Activated T-cell treated with anti-CD3 and anti-CD28 coated beads, Interleukin-2, amount 50 U/mL, for 24 hours (primary cell): Measurements from ENCODE around the gene TRAF2.
"Not testable (repeated sequence)": the region's sequence is repeated elsewhere in the genome, so short reads cannot be mapped to it uniquely, and the experiment has no call there.

ENCODE experiments used
- DNase-seq: peaks from one replicate; pipeline ENCODE4 v3.0.0-alpha.2; 2020
- H3K27ac Mint-ChIP-seq: 2 replicates; pipeline ENCODE4 v1.8.0; 2020; ENCODE audit warnings: mild to moderate bottlenecking, mixed read lengths
- H3K27me3 Mint-ChIP-seq: 2 replicates; pipeline ENCODE4 v1.8.0; 2020; ENCODE audit warnings: mixed read lengths
- H3K36me3 Mint-ChIP-seq: 2 replicates; pipeline ENCODE4 v1.8.0; 2020; ENCODE audit warnings: low read depth, mixed read lengths
- H3K4me1 Mint-ChIP-seq: 2 replicates; pipeline ENCODE4 v1.8.0; 2020; ENCODE audit warnings: low read depth, mixed read lengths
- H3K4me3 Mint-ChIP-seq: 2 replicates; pipeline ENCODE4 v1.8.0; 2020; ENCODE audit warnings: mild to moderate bottlenecking, moderate library complexity, mixed read lengths
- H3K9me3 Mint-ChIP-seq: 2 replicates; pipeline ENCODE4 v1.8.0; 2020; ENCODE audit warnings: mixed read lengths

Gene TRAF2

GRCh38 chr9:136860529-136860928, 25.8 kb upstream of the TRAF2 start:
- Mint-ChIP-seq H3K9me3 (no peaks in the 10 kb centered on the region), H3K27me3 (no peaks in the 10 kb centered on the region), H3K27ac (peak overlapping the region; percentile 59), H3K36me3 (peaks cover 45% of the 10 kb centered on the region), H3K4me1 (peaks cover 18% of the 10 kb centered on the region), H3K4me3 (no peak overlapping the region)
- DNase-seq: no peak

- Mint-ChIP-seq H3K36me3 (peaks cover 47% of the 10 kb centered on the region), H3K4me1 (peaks cover 18% of the 10 kb centered on the region), H3K9me3 (no peaks in the 10 kb centered on the region), H3K4me3 (no peak overlapping the region), H3K27ac (no peak overlapping the region), H3K27me3 (no peaks in the 10 kb centered on the region)
- no peak for DNase-seq
Measured at GRCh38 chr9:136860933-136861873, 25.1 kb upstream of the TRAF2 start.

GRCh38 chr9:136861874-136862457, 24.4 kb upstream of the TRAF2 start:
- Mint-ChIP-seq H3K9me3 (no peaks in the 10 kb centered on the region), H3K4me1 (peaks cover 18% of the 10 kb centered on the region), H3K27ac (no peak overlapping the region), H3K36me3 (peaks cover 47% of the 10 kb centered on the region), H3K27me3 (no peaks in the 10 kb centered on the region), H3K4me3 (no peak overlapping the region)
- no peak for DNase-seq

GRCh38 chr9:136862849-136863622, 23.3 kb upstream of the TRAF2 start:
- Mint-ChIP-seq H3K9me3 (no peaks in the 10 kb centered on the region), H3K4me1 (peaks cover 22% of the 10 kb centered on the region), H3K36me3 (peaks cover 49% of the 10 kb centered on the region), H3K27me3 (no peaks in the 10 kb centered on the region), H3K27ac (no peak overlapping the region), H3K4me3 (no peak overlapping the region)
- no peak for DNase-seq

- H3K4me3 Mint-ChIP-seq: peak overlapping the region; percentile 86
Measured at GRCh38 chr9:136863623-136864273, 22.6 kb upstream of the TRAF2 start.

GRCh38 chr9:136865041-136865767, 21.1 kb upstream of the TRAF2 start:
- H3K27me3 Mint-ChIP-seq: no peaks in the 10 kb centered on the region
- peak overlapping the region; percentile 86 for H3K27ac Mint-ChIP-seq
- H3K9me3 Mint-ChIP-seq: no peaks in the 10 kb centered on the region
- peaks cover 51% of the 10 kb centered on the region for H3K36me3 Mint-ChIP-seq
- DNase-seq: no peak
- peaks cover 24% of the 10 kb centered on the region for H3K4me1 Mint-ChIP-seq
- peak overlapping the region; percentile 86 for H3K4me3 Mint-ChIP-seq

More at GRCh38 chr9:136863623-136864273, 22.6 kb upstream of the TRAF2 start:
- peaks cover 51% of the 10 kb centered on the region for H3K36me3 Mint-ChIP-seq
- no peaks in the 10 kb centered on the region for H3K9me3 Mint-ChIP-seq
- DNase-seq: no peak
- no peaks in the 10 kb centered on the region for H3K27me3 Mint-ChIP-seq
- H3K27ac Mint-ChIP-seq: peak overlapping the region; percentile 74
- H3K4me1 Mint-ChIP-seq: peaks cover 23% of the 10 kb centered on the region

- Mint-ChIP-seq H3K4me3 (peak overlapping the region; percentile 86), H3K36me3 (peaks cover 47% of the 10 kb centered on the region), H3K4me1 (peaks cover 24% of the 10 kb centered on the region), H3K9me3 (no peaks in the 10 kb centered on the region), H3K27me3 (no peaks in the 10 kb centered on the region), H3K27ac (peak overlapping the region; percentile 90)
- no peak for DNase-seq
Measured at GRCh38 chr9:136865768-136866103, 20.6 kb upstream of the TRAF2 start.

GRCh38 chr9:136866898-136867421, 19.4 kb upstream of the TRAF2 start:
- DNase-seq, H3K27me3 Mint-ChIP-seq, H3K9me3 Mint-ChIP-seq: not testable (repeated sequence)
- Mint-ChIP-seq H3K4me3 (peak overlapping the region; percentile 79), H3K36me3 (peaks cover 38% of the 10 kb centered on the region), H3K4me1 (peaks cover 24% of the 10 kb centered on the region), H3K27ac (peak overlapping the region; percentile 76)

- Mint-ChIP-seq H3K36me3 (peaks cover 32% of the 10 kb centered on the region), H3K4me3 (peak overlapping the region; percentile 79), H3K27me3 (no peaks in the 10 kb centered on the region), H3K9me3 (no peaks in the 10 kb centered on the region), H3K27ac (peak overlapping the region; percentile 59), H3K4me1 (peaks cover 24% of the 10 kb centered on the region)
- no peak for DNase-seq
Measured at GRCh38 chr9:136867480-136867879, 18.8 kb upstream of the TRAF2 start.

- H3K27ac Mint-ChIP-seq: peak overlapping the region; percentile 59
- H3K4me1 Mint-ChIP-seq: peaks cover 24% of the 10 kb centered on the region
- no peaks in the 10 kb centered on the region for H3K9me3 Mint-ChIP-seq
- H3K27me3 Mint-ChIP-seq: no peaks in the 10 kb centered on the region
- DNase-seq: no peak
- H3K4me3 Mint-ChIP-seq: peak overlapping the region; percentile 79
- peaks cover 28% of the 10 kb centered on the region for H3K36me3 Mint-ChIP-seq
Measured at GRCh38 chr9:136867917-136868316, 18.4 kb upstream of the TRAF2 start.

GRCh38 chr9:136868644-136869043, 17.7 kb upstream of the TRAF2 start:
- Mint-ChIP-seq H3K27me3 (no peaks in the 10 kb centered on the region), H3K9me3 (no peaks in the 10 kb centered on the region), H3K27ac (peak overlapping the region; percentile 44), H3K4me1 (peaks cover 22% of the 10 kb centered on the region), H3K36me3 (peaks cover 21% of the 10 kb centered on the region), H3K4me3 (peak overlapping the region; percentile 44)
- DNase-seq: no peak

GRCh38 chr9:136869611-136870010, 16.7 kb upstream of the TRAF2 start:
- H3K27ac Mint-ChIP-seq, H3K27me3 Mint-ChIP-seq, H3K4me3 Mint-ChIP-seq, H3K9me3 Mint-ChIP-seq, DNase-seq: not testable (repeated sequence)
- Mint-ChIP-seq H3K4me1 (peaks cover 14% of the 10 kb centered on the region), H3K36me3 (peaks cover 13% of the 10 kb centered on the region)

- H3K4me3 Mint-ChIP-seq: no peak overlapping the region
- no peaks in the 10 kb centered on the region for H3K27me3 Mint-ChIP-seq
- no peaks in the 10 kb centered on the region for H3K9me3 Mint-ChIP-seq
- DNase-seq: no peak
- no peak overlapping the region for H3K27ac Mint-ChIP-seq
- H3K4me1 Mint-ChIP-seq: peaks cover under 1% of the 10 kb centered on the region
- H3K36me3 Mint-ChIP-seq: no peaks in the 10 kb centered on the region
Measured at GRCh38 chr9:136875155-136875554, 11.2 kb upstream of the TRAF2 start.
